Hematopoietic multipotent progenitor cell treated with erythropoietin and hydrocortisone succinate and interleukin-3 and kit ligand, for 4 days (in vitro differentiated cells): ENCODE measurements around the gene ANGPT4.

Experiments
- DNase-seq: peaks from one replicate; pipeline ENCODE4 v3.0.0-alpha.2; 2015

The ANGPT4 gene

DNA sequence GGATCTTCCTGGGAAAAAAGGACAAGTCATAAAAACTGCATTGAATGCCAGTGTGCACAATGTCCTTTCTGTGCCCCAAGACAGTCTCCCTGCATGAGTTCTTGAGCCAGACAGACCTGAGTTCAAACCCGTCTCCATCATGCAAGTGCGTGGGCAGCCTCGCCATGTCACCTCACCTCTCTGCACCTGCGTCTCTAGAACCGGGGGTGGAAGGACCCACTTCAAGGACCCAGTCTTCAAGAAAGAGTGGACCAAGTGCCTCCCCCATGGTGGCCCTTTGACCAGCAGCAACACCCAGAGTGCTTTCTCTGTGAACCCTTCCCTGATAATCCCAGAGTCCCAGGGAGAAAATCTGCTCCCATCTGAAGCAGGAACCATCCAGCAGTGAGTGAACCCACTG lies 23.5 kb upstream of the ANGPT4 start:
- no peak for DNase-seq

DNA sequence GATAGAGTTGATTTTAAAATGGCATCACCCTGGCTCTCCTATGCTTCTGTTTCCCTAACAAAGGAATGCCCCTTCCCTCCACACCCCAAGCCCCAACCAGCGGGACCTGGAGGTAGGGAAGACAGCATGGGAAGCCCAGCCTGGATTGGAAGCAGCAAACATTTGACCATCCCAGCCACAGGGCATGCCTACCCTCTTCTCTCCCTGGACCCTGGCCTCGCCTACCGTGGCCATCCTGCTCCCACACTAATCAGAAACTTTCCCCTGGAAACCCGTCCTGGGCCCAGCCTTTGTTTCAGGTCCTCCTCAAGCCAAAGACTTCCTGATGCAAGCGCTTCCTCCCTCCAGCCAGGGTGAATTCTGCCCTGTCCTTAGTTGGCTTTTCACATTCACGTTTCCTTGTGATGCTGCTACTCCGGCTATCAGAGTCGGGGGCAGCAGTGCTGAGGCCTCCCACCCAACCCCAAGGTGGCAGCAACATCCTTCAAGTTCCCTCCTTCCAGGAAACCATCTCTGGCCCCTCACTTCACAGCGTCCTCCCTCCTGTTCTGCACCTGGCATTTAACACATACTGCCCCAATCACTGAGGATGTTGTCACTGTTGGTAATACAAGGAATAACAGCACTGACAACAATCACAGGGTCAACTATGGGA lies 18.2 kb upstream of the ANGPT4 start:
- DNase-seq = no peak

DNA sequence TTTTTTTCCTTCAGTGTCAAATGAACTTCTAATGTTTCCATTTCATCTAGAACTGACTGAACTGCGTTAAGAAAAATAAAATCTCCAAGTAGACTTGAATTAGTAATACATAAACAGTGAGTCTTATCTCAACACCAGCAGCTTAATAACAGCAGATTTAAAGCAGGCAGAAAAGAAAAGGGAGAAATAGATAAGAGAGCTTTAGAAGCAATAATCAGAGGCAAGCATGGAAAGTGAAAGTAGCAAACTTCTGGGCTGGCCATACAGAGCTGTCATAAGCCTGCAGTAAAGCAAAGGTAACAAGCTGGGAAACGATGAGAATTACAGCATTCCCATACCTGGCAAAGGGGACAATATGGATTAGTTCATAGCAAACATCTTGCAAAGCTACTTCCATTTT lies 16.9 kb upstream of the ANGPT4 start:
- DNase-seq = peak; percentile 32

DNA sequence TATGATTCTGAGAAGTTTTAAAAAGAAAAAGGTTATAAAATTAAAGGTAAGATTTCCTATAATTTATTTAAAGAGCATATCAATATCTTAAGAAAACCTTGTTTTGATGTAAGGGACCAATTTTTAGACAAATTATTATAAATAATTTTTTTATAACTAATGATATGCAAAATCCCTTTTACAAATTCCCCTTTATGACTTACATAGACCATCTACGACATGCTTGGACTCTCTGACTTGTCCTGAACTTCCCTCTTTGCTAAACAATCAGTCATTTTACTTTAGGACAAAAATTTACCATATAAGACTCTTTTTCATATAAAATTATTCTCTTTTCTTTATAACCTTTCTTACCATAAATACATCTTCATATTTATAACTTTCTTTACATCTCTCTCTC lies 15.3 kb upstream of the ANGPT4 start:
- DNase-seq = peak; percentile 42

DNA sequence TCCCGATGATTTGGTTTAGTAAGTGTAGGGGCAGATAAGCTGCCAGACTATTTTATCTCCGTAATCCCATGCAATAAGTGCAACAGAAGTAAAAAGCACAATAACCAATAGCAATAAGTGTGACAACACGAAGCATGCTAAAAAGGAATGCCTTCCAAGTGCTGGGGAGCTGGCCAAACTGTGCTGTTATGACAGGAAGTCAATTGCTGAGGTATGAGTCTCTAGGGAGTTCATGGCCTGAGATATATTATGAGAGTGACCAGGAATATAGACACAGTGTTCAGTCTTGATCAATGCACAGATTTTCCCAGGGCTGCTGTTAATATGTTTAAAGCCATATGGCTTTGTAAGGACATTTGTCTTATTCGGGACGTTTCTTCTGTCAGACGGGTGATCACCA lies 10.5 kb upstream of the ANGPT4 start:
- DNase-seq = no peak

DNA sequence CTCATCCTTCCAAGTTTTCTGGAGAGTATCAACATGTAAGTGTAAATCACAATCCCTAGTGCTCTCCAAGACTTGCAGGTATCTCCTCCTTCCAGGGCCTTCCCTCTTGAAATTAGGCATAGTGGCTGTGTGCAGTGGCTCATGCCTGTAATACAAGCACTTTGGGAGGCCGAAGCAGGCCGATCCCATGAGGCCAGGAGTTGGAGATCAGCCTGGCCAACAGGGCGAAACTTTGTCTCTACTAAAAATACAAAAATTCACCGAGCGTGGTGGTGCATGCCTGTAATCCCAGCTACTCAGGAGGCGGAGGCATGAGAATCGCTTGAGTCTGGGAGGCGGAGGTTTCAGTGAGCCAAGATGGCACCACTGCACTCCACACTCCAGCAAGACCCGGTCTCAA lies 9.4 kb upstream of the ANGPT4 start:
- DNase-seq = no peak

DNA sequence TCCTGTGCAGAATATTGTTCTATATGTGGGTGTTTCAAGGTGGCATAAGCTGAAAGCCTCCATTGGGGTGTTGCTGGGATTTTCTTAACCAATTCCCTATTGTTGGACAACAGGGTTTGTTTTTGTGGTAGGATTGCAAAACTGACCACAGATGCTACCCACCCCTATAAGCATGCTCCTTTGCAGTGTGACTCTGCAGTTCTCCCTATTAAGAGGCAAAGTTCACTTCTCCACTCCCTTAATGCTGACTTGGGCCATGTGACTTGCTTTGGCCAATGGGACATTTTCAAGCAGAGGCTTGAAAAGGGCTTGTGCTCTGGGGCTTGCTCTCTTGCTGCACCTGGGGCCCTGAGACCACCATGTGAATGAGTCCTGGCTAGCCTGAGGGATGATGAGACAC lies 8.5 kb upstream of the ANGPT4 start:
- peak; percentile 61 for DNase-seq

DNA sequence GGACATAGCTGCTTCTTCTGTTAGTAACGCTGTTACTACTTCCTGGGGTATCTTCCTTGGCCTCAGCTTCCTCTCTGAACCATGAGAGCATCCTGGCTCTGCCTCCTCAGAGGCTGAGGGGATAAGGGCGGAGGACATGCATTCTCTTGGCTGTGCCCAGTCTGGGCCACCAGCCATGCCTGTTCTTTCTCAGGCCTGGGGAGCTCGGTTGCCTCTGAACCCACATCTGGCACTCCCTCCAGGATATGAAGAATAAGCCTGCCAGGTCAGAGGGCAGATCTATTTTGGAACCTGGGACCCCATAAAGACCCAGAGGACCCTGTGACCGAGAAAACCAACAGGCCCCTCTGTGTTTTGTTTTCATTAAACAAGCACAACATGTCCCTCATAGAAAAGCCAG lies 6.6 kb upstream of the ANGPT4 start:
- DNase-seq = no peak

DNA sequence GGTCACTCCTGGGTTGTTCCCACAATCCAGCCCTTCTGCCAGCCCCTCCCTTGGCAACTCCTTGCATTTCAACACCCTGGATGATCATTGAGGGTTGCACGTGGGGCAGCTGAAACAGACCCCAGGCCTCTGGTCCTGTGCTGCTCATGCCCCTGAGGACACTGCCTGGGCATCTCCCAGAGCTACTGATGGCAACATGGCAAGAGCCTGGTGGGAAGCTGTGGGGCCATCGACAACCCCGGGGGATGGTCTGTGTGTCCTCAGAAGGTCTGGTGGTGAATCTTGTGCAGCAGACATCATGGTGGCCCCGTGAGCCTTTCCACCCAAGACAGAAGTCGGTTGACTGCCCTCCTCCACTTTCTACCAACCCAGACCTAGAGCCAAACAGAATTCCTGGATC lies 4.9 kb upstream of the ANGPT4 start:
- no peak for DNase-seq

DNA sequence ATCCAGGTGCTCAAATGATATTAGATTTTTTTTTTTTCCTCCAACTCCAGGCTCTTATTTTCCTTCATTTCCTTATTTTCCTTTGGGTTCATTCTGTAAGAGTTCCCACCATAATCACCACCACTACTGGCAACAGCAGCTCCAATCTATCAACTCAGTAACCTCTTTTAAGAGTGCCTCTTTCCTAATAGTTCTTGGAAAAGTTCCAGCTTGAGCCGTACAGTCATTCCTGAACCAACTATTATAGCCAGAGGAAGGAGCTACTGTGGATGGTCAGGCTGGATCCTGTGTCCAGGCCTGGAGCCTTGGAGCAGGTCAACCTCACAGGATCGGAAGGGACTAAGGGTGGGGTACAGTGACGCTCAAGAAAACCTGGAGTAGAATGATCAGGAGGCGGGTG lies 4.2 kb upstream of the ANGPT4 start:
- DNase-seq = no peak

DNA sequence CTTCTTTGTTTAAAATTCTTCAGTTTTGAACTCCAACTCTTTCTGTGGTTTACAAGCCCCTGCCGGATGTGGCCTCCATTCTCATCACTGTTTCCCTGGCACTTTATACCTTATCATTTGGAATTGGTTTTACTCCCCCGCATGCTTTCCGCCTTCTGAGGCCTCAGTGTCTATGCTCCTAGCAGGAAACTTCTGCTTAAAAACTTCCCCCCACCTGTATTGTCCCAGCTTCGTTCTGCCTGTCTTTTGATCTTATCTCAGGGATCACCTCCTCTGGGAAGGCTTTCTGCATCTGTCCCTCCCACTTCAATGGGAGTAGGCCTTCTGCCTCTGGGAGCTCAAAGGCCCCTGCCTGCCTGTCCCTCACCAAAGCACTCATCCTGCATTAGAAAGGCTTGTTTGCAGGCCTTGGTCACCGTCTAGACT lies 3.4 kb upstream of the ANGPT4 start:
- DNase-seq = no peak

DNA sequence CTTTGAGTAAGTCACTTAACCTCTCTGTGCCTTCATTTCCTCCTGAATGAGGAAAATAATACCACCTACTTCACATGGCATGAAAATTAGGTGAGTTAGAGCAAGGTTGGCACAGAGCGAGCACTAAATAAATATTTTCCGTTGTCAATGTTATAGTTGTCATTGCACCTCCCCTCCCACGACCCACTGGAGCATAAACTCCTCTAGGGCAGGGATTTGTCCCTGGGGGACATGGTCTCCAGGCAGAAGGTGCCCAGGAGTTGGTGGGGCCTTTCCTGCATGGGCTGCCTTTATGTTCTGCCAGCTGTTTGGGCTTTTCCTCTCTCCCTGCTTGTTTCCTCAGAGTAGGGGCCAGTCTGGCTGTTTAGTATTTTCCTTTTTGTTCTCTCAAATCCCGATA lies 1.3 kb upstream of the ANGPT4 start:
- DNase-seq = no peak

DNA sequence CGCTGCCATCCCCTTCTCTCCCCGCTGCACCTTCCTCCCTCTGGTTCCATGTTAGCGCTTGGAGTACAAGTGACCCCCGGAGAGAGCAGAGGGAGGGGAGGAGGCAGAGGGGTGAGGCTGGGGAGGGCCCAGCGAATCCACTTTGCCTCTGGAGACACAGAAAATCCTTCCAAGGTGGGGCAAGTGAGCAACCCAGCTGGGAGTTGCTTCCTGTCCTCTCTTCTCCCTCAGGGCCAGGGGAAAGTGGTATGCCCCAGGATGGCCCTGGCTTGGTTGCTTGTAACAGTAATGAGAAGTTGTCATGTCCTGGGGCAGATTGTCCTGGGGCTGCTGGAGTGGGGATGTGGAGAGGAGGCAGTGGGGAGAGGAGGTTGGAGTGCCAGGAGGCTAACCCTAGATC lies 691 bp upstream of the ANGPT4 start:
- DNase-seq = no peak

DNA sequence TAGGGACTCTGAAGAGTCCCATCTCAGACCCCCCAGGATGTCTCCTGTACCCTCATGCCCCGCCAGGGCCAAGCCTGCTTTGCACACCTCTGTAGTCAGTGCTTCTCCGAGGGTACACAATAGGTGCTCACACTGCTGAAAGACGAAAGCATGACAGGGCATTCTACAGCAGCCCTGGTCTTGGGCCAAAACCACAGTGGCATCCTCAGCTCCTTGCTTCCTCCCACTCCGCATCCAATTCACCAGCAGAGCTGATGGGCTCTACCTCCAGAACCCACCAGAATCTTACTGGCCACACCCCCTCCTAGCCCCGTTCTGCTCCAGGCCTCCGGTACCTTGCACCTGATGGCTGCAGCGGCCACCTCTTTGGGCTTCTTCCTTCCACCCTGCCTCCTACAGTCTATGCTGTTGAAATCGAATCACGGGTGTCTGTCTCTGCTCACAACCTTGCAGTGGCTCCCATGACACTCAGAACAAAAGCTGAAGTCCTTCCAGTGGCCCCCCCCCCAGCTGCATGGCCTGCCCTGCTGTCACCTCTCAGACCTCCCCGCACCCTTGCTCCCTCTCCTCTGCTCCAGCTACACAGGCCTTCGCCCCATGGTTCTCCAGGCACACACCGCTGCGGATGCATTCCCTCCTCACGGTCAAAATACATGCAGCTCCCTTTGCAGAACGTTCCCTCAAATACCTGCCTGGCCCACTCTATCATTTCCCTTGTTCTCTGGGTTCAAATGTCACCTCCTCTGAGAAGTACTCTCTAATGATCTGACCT lies 1.2 kb downstream of the ANGPT4 start:
- DNase-seq = peak; percentile 37

DNA sequence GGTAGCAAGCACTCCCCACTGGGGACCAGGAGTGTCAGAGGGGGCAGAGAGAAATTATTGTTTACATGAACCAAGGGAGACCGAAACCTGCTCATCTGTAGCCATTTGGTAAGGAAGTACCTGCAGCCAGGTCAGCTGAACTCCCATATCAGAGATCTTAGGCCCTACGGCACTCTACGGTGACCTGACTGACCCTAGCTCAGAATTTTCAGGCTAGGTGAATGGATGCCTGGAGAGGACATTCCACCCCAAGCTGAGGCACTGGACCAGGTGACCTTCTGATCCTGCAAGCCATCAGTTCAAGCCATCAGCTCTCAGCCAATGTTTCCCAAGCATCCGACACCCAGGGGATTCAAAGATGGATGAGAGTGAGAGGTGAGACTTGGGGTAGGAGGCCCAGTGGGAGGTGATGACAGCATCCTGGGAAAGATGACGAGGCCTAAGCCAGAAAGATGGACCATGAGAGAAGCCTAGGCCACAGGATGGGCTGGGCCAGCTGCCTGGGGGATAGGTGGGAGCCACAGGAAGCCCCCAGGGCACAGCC lies 2.8 kb downstream of the ANGPT4 start:
- no peak for DNase-seq

DNA sequence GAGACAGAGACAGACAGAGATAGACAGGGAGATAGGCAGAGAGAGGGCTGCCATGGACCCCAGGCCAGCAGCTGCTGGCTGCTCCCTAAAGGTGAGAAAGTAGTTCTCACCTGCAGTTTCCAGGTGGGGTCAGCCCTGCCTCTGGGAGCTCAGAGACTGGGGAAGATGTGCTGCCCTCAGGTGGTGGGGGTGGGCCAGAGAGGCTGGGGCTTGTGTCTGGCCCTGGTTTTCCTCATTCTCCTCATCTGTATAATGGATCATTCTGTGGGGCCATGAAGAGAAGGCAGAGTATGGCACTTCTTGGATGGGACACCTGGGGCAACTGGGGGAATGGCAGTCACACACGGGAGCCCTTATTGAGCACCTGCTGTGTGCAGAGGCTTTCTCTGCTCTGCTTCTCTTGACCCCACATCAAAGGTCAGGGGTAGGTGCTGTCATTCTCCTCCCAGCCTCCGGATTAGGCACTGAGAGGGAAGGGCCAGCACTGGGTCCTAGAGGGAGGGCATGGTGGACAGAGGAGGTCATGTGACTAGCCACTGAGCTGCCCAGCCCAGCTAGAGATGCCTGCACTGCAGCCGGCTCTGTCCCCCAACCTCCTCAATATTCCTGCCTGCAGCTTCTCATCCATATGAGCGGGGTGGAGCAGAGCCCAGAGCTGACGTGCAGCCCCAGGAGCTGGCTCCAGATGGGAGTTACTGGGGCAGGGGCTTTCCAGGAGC lies 4.1 kb downstream of the ANGPT4 start:
- no peak for DNase-seq

DNA sequence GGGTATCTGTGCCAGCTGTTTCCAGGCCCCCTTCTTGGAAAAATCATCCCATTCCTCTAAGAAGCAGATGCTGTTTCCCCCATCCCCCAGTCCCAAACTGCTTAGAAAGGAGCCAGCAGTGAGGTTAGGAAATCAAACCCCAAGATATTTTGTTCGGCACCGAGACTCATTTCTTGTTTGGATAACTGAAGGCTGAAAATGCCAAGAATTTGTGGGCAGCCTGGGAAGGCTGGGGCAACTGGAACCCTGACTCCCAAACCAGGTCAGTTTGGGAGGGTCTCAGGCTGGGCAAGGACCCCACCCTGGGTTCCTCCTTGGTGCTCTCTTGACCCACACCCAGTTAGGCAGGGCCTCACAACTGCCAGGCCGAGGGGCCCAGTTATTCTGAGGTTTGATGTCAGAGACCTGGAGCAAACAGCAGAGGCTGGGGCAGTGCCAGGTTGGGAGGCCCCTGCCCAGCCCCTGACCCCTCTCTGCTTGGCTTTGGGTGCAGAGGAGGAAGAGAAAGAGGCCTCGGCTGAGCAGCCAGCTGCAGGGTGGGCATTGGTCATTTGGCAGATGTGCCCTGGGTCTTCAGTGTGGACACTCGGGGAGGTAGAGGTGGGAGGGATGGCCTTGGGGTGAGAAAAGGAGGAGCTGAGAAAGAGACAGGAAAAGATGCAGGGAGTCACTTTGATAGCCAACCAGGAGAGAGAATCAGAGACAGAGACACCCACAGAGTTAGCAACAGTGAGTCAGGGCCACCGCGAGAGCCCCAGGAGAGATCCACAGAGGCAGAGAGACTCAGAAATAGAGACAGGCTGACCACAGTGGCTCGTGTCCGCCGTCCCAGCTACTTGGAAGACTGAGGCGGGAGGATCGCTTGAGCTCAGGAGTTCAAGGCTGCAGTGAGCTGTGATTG lies 5.0 kb downstream of the ANGPT4 start:
- no peak for DNase-seq

DNA sequence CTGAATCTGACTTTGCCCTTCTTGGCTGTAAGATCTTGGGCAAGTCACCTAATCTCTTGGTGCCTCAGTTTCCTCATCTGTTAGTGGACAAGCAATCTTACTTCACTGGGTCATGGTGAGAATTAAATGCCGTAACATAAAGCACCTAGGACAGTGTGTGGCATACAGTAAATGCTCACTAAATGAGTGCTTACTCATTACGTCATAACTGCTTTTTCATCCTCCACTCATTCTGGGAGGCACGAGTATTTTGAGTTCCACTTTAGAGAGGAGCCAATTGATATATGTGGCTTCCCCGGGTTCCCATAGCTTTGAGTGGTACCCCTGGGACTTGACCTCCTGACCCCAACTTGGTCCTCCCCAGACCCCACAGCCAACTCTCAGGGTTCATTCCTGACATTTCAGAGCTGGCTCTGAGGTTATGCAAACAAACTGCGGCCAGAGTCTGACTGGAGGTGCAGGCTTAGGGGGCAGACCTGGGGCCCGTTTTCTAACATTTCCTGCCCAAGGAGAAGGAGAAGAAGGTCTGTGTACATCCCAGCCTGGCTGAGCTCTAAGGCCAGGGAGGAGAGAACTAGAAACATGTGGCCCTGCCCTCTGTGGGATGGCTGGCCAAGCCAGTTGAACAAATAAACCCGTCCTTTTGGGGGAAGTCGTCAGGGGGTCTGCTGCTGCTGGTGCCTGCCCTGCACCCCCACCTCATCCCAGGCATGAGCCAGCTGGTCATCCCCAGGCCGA lies 5.8 kb downstream of the ANGPT4 start:
- DNase-seq = no peak

DNA sequence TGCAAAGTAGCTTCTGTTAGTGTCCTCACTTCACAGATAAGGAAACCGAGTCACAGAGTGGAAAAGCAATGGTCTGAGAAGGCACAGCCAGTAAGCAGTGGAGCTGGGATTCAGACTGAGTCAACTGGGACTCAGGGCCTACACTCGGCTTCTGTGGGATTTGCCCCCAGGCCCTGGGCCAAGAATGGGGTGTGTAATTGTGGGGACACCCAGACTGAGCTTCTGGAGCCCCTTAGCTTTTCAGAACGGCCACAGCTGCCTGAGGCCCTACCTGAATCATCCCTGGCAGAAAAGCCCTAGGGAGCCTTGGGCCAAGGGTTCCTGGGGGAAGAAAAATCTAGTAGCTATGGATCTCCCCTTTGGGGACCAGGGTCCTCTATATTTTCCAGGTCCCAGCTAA lies 6.5 kb downstream of the ANGPT4 start:
- DNase-seq = no peak

DNA sequence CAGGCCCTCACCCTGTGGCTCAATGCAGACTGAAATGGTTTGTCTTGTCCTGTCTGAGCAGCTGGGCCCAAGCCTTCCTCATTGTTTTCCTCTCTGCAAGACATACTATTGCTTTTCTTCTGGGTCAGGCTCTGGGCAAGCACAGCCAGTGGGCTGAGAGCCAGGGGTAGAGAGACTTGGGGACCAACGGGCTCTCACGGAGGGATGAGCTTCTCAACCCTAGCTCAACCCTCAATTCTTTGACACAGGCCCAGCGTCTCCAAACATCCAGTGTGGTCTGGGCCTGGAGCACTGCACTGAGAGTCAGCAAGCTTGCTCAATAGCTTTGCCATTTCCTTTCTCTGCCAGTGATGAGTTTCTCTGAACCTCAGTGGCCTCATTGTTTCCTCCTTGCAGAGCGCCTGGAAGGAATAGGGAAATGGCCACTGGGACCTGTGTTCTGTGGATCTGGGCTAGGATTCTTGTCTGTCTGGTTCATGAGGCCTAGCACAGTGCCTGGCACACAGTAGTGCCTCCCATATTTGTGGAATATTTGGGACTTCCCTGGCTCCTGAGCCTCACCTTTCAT lies 9.3 kb downstream of the ANGPT4 start:
- DNase-seq = no peak

DNA sequence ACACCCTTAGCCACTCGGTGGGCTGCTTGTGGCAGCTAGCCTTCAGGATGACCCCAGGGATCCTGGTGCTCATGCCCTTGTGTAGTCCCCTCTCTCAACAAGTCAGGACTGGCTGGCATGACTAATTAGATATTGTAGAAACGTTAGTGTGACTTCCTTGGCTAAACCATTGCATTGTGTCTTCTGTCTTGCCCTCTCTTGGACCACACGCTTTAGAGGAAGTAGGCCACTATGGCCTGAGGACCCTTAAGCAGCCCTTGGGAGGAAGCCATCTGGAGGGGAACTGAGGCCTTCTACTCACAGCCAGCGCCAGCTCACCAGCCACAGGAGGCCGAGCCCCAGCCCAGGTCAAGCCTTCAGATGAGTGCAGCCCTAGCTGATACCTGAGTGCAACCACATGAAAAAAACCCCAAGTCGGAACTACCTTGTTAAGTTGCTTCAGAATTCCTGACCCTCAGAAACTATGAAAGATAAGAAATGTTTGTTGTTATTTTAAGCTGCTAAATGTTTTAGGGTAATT lies 10.1 kb downstream of the ANGPT4 start:
- no peak for DNase-seq
